Stomach (tissue), 9 donors: ENCODE measurements around the gene FREM2. TPM values are rescaled to one million over a fixed set of nuclear protein-coding genes. Genes with fewer than 3 reads are reported as not detected.
A peak's percentile ranks its signal among the peaks of the same experiment; 100 is the strongest.

Source experiments
- DNase-seq, 2 donors: peaks; one replicate each; pipeline versions ENCODE4 v3.0.0 to v3.0.0-alpha.2; 2013 to 2019
- H3K27ac ChIP-seq, 5 donors: fragments of 200-600 bp in 4 of 5; sonication (generic) in 4 of 5; one replicate each; pipeline ENCODE4 v1.5.1; 2013 to 2019; ENCODE audit warnings: mild to moderate bottlenecking in 1 of 5, moderate library complexity in 1 of 5
- H3K27me3 ChIP-seq, 3 donors: fragments of 200-600 bp; sonication (generic); one replicate each; pipeline ENCODE4 v1.5.1; 2017 to 2019; ENCODE audit warnings: mixed run types in 1 of 3
- H3K36me3 ChIP-seq, 4 donors: fragments of 200-600 bp; sonication (generic); 1 replicate in 3 of 4; 2 replicates in 1 of 4; pipeline ENCODE4 v1.5.1; 2016 to 2019
- H3K4me1 ChIP-seq, 4 donors: fragments of 200-600 bp; sonication (generic); one replicate each; pipeline ENCODE4 v1.5.1; 2016 to 2019
- H3K4me3 ChIP-seq, 4 donors: fragments of 200-600 bp; sonication (generic) in 3 of 4; one replicate each; pipeline ENCODE4 v1.5.1; 2016 to 2019; ENCODE audit warnings: mild to moderate bottlenecking in 1 of 4
- H3K9me3 ChIP-seq, 4 donors: fragments of 200-600 bp; sonication (generic); one replicate each; pipeline ENCODE4 v1.5.1; 2016 to 2019
- EP300 ChIP-seq: sonication (generic); formaldehyde crosslinking; IDR thresholded peaks from one replicate; pipeline ENCODE4 v1.6.1; 2017; ENCODE audit warnings: antibody characterized with exemption
- POLR2A ChIP-seq, 4 donors: fragments of 450-650 bp; IDR thresholded peaks; one replicate each; pipeline ENCODE4 v1.6.1; 2016; ENCODE audit warnings: antibody characterized with exemption in 4 of 4, control low read depth in 2 of 4, mild to moderate bottlenecking in 1 of 4, moderate library complexity in 1 of 4
- POLR2AphosphoS5 ChIP-seq, 3 donors: sonication (generic); formaldehyde crosslinking; IDR thresholded peaks; one replicate each; pipeline ENCODE4 v1.6.1; 2016; ENCODE audit warnings: antibody characterized with exemption in 3 of 3
- WGBS, 5 donors: extraction: QIAGEN DNeasy Blood & Tissue Kit in 3 of 5; methylation state at CpG; one replicate each; pipeline versions ENCODE4 v1.1.5 to v1.1.7; 2013 to 2018; 5-methylcytosine and 5-hydroxymethylcytosine counted together
- intact Hi-C: fragments of 100-400 bp; cut with DNase I; formaldehyde crosslinking; loops from one replicate; pipeline ENCODE4 v1.15.1; 2023; ENCODE audit warnings: low total_unique reads
- polyA plus RNA-seq, 3 donors: library from polyadenylated mRNA; stranded (reverse); fragments of 200-250 nt; gene quantifications; one replicate each; pipeline ENCODE4 v1.2.3, GENCODE V29; 2013
- total RNA-seq, 5 donors: library from RNA; depleted of rRNA; stranded (reverse); fragments of >200 nt; gene quantifications; one replicate each; pipeline versions ENCODE4 v1.1.0 to v1.2.3, GENCODE V29; 2014 to 2016
- TF ChIP-seq, protein P1 (sequence below), 7 experiments: fragments of 450-650 bp in 4 of 7; fragments of 200-600 bp in 3 of 7; sonication (generic) in 3 of 7; IDR thresholded peaks; one replicate each; pipeline ENCODE4 v1.5.1; 2016 to 2019; ENCODE audit warnings: antibody characterized with exemption in 7 of 7, control low read depth in 2 of 7, mild to moderate bottlenecking in 1 of 7
- donor health status: healthy with polysubstance abuse.
- donor health status: Bipolar disorder and iron deficiency.
- donor health status: healthy.

Gene FREM2
- total and polyA plus RNA-seq, 8 donors, result 0.37 to 18.0 (median 1.3) TPM

DNA sequence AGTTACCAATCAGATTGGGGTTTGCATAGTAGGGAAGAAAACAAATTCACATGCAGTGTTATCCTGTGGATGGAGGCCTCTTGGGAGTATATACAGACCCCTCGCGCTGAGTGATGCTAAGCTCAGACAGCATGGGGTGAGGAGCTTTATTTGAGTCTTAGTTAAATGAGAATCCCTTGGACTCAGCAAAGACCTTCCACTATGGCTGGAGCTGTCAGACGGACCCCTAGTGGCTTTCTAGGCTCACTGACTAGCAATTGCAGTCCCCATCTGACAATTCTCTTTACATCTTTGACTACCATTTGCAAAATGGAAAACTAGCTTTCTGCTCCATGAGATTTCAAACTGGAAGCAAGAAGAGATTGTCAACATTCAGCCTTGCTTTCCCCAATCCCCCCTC, 213.3 kb downstream of the FREM2 start:
- intact Hi-C loops, result no loop called here
- Histone ChIP-seq H3K36me3 (no peaks in the 10 kb centered on the region), H3K9me3 (no peaks in the 10 kb centered on the region), H3K27ac (no peak overlapping the region), H3K4me1 (no peaks in the 10 kb centered on the region), H3K27me3 (no peaks in the 10 kb centered on the region), H3K4me3 (no peak overlapping the region)
- TF ChIP-seq, protein P1, sequence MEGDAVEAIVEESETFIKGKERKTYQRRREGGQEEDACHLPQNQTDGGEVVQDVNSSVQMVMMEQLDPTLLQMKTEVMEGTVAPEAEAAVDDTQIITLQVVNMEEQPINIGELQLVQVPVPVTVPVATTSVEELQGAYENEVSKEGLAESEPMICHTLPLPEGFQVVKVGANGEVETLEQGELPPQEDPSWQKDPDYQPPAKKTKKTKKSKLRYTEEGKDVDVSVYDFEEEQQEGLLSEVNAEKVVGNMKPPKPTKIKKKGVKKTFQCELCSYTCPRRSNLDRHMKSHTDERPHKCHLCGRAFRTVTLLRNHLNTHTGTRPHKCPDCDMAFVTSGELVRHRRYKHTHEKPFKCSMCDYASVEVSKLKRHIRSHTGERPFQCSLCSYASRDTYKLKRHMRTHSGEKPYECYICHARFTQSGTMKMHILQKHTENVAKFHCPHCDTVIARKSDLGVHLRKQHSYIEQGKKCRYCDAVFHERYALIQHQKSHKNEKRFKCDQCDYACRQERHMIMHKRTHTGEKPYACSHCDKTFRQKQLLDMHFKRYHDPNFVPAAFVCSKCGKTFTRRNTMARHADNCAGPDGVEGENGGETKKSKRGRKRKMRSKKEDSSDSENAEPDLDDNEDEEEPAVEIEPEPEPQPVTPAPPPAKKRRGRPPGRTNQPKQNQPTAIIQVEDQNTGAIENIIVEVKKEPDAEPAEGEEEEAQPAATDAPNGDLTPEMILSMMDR (IDR thresholded peaks at IDR 0.05), result no peak
- TF ChIP-seq POLR2AphosphoS5 (IDR thresholded peaks at IDR 0.05) (no peak), POLR2A (IDR thresholded peaks at IDR 0.05) (no peak), EP300 (no peak)
- no peak for DNase-seq
- WGBS, 5 donors, result 80 to 91% (median 85%) methylated on average over 3 of the region's 3 CpGs

DNA sequence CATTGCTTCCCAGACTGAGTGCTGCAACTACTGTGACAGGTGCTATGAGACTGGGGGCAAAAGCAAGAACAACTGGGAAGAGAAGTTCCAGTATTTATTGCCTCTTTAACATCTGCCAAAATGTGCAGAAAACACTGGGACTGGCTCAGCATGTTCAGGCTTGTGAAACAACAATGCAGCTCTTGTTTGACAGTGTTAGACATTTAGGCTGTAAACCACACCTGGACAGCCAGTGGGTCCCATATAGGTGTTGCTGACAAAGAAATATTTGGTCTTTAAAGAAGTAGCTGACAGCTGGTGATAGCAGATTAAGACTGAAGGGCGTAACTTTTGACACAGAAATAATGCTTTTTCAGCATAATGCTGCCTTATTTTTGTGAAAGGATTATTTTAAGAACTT, 215.7 kb downstream of the FREM2 start:
- 81 to 97% (median 89%) methylated on average over 1 of the region's 1 CpG for WGBS, 5 donors
- intact Hi-C loops, result no loop called here
- H3K36me3 ChIP-seq, result no peaks in the 10 kb centered on the region
- no peaks in the 10 kb centered on the region for H3K27me3 ChIP-seq
- no peak for DNase-seq
- no peak overlapping the region for H3K4me3 ChIP-seq
- H3K4me1 ChIP-seq, result no peaks in the 10 kb centered on the region
- H3K9me3 ChIP-seq, result no peaks in the 10 kb centered on the region
- TF ChIP-seq EP300 (no peak), POLR2A (IDR thresholded peaks at IDR 0.05) (no peak), POLR2AphosphoS5 (IDR thresholded peaks at IDR 0.05) (no peak)
- TF ChIP-seq, protein P1 (IDR thresholded peaks at IDR 0.05), result no peak
- no peak overlapping the region for H3K27ac ChIP-seq

DNA sequence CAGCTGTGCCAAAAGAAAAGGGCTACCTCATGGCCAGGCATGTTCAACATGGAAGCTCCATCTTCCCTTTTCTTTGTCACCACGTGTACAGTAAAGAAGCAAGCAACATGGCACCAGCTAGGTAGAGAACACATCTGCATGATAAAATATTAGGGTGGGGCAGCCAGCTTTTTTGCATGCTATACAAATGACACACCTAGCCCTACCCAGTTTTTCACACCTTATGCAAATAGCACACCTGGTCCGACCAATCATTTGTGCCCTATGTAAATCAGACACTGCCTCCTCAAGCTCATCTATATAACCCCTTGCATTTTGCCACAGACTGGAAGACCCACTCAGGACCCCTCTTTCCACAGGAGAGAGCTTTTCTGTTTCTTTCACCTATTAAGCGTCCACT, 218.2 kb downstream of the FREM2 start:
- peak in 1 of 2 donors; percentile 8 for DNase-seq
- intact Hi-C loops, result no loop called here
- Histone ChIP-seq H3K27ac (no peak overlapping the region), H3K4me3 (no peak overlapping the region), H3K4me1 (no peaks in the 10 kb centered on the region), H3K27me3 (no peaks in the 10 kb centered on the region), H3K9me3 (no peaks in the 10 kb centered on the region), H3K36me3 (no peaks in the 10 kb centered on the region)
- no peak for TF ChIP-seq EP300
- TF ChIP-seq POLR2A (IDR thresholded peaks at IDR 0.05), result no peak
- no peak for TF ChIP-seq POLR2AphosphoS5 (IDR thresholded peaks at IDR 0.05)
- TF ChIP-seq, protein P1 (IDR thresholded peaks at IDR 0.05), result no peak
- 49 to 64% (median 57%) methylated on average over 3 of the region's 3 CpGs for WGBS, 5 donors

DNA sequence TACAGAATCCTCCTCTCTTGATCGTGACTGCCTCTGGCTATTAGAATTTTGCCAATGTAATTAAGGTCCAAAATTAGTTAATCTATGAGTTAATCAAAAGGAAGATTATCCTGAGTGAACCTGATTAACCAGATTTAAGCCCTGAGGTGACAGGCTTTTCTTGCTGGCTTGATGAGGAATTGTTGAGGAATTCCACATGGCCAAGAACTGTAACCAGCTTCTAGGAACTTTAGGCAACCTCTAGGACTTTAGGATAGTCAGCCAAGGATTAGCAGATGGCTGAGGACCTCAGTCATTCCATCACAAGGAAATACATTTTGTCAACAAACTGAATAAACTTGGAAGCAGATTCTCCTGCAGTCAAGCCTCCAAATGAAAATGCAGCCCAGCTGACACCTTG, 219.0 kb downstream of the FREM2 start:
- intact Hi-C loops, result no loop called here
- no peak overlapping the region for H3K4me3 ChIP-seq

More for the DNA sequence above, 219.0 kb downstream of the FREM2 start:
- no peak for DNase-seq
- no peaks in the 10 kb centered on the region for H3K9me3 ChIP-seq
- WGBS, 5 donors, result 42 to 68% (median 54%) methylated on average over 1 of the region's 1 CpG
- TF ChIP-seq, protein P1 (IDR thresholded peaks at IDR 0.05), result no peak
- TF ChIP-seq POLR2AphosphoS5 (IDR thresholded peaks at IDR 0.05) (no peak), EP300 (no peak), POLR2A (IDR thresholded peaks at IDR 0.05) (no peak)
- H3K27me3 ChIP-seq, result no peaks in the 10 kb centered on the region
- no peaks in the 10 kb centered on the region for H3K4me1 ChIP-seq
- H3K36me3 ChIP-seq, result no peaks in the 10 kb centered on the region
- H3K27ac ChIP-seq, result no peak overlapping the region
